Measurements from ENCODE around the gene CTNS.

CTNS gene

DNA sequence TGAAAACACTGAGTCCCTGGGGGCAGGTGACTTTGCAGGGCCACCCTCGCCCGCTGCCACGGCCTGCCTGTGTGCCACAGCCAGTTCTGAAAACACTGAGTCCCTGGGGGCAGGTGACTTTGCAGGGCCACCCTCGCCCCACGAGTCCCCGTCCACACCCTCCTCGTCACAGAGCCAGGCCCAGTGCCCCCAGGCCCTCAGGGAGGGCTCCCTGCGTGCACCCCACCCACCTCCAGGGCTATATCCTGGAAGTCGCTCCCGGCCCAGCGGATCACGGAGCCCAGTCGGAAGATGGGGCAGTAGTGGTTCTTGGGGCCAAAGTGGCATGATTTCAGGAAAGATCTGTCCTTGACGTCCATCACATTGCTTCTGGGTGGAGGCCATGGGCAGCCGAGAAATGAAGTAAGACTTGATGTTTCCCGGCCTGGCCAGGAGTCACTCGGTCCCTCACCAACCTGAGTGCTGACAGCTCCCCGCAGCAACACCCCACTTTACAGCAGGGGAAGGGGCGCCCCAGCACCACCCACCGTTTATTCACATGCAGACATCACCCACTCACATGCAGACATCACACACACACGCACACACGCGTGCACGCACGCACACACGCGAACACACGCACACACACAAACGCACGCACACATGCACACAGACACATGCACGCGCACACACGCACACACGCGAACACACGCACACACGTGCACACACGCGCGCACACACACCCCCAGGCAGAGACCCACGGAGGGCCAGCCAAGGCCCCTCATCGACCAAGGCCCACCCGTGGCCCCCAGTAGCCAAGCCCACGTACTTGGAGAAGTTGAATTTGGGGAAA, 52.9 kb downstream of the CTNS start:
- no peak overlapping the region for H3K4me3 ChIP-seq (ENCODE audit: low read depth, low read length)
- no peak for DNase-seq (ENCODE audit: low read depth)
- TF ChIP-seq CTCF (IDR thresholded peaks at IDR 0.05; ENCODE audit: control insufficient read depth, extremely low read depth, insufficient read depth): no peak

- H3K4me3 ChIP-seq (ENCODE audit: low read depth, low read length): no peak overlapping the region
- DNase-seq (ENCODE audit: low read depth): no peak
- no peak for TF ChIP-seq CTCF (IDR thresholded peaks at IDR 0.05; ENCODE audit: control insufficient read depth, extremely low read depth, insufficient read depth)
Measured at GRCh38 chr17:3690094-3690715, 53.6 kb downstream of the CTNS start.

DNA sequence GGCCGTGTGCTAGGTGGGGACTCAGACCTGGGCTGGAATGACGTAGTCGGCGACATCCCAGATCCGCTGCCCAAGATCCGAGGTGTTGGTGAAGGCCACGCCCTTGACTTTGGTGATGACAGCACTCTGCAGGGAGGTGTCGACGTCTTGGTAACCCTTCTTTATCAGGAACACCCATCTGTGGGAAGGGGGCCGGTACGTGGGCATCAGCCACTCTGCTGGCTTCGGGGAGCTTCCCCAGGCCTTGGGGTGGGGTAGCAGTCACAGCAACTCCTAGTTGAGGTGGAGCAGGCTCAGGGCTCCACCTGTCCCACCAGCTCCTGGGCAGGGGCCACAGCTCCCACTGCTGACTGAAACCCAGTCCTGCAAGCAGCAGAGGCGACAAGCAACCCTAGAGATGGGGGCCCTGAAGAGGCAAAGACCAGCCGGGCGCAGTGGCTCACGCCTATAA, 55.1 kb downstream of the CTNS start:
- TF ChIP-seq CTCF (IDR thresholded peaks at IDR 0.05; ENCODE audit: control insufficient read depth, extremely low read depth, insufficient read depth): no peak
- no peak for DNase-seq (ENCODE audit: low read depth)
- no peak overlapping the region for H3K4me3 ChIP-seq (ENCODE audit: low read depth, low read length)

- H3K4me3 ChIP-seq (ENCODE audit: low read depth, low read length): no peak overlapping the region
- no peak for TF ChIP-seq CTCF (IDR thresholded peaks at IDR 0.05; ENCODE audit: control insufficient read depth, extremely low read depth, insufficient read depth)
- no peak for DNase-seq (ENCODE audit: low read depth)
Measured at GRCh38 chr17:3692346-3692745, 55.8 kb downstream of the CTNS start.

DNA sequence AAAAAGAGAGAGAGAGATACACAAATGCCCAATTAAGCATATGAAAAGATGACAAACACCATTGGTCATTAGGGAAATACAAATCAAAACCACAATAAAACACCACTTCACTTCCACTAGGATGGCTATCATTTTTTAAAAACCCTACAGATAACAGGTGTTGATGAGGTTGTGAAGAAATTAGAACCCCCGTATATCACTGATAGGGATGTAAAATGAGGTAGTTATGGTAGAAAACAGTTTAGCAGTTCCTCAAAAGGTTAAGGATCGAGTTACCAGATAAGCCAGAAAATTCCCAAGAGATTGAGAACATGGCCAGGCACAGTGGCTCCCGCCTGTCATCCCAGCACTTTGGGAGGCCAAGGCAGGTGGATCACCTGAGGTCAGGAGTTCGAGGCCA, 56.6 kb downstream of the CTNS start:
- H3K4me3 ChIP-seq (ENCODE audit: low read depth, low read length): no peak overlapping the region
- no peak for DNase-seq (ENCODE audit: low read depth)
- TF ChIP-seq CTCF (IDR thresholded peaks at IDR 0.05; ENCODE audit: control insufficient read depth, extremely low read depth, insufficient read depth): no peak

GRCh38 chr17:3693829-3694231, 57.3 kb downstream of the CTNS start:
- no peak overlapping the region for H3K4me3 ChIP-seq (ENCODE audit: low read depth, low read length)
- DNase-seq (ENCODE audit: low read depth): no peak
- TF ChIP-seq CTCF (IDR thresholded peaks at IDR 0.05; ENCODE audit: control insufficient read depth, extremely low read depth, insufficient read depth): no peak

All from LNCaP clone FGC (cell line).